Mucosa of descending colon (tissue), 3 donors: ENCODE results near the gene MRTFB. TPM values are rescaled to one million over a fixed set of nuclear protein-coding genes. Genes with fewer than 3 reads are reported as not detected.
A peak's percentile ranks its signal among the peaks of the same experiment; 100 is the strongest.

Source experiments
- ATAC-seq: fragments of 200-7000 bp; cut with Tn5 transposase; one replicate; pipeline ENCODE4 v1.9.1; 2020; ENCODE audit warnings: mild to moderate bottlenecking, moderate library complexity
- DNase-seq, 3 donors: peaks; one replicate each; pipeline ENCODE4 v3.0.0-alpha.2; 2020
- H3K36me3 ChIP-seq: fragments of 200-600 bp; one replicate; pipeline ENCODE4 v1.8.0; 2021; ENCODE audit warnings: low read depth, mild to moderate bottlenecking
- H3K4me1 ChIP-seq: fragments of 200-600 bp; one replicate; pipeline ENCODE4 v1.8.0; 2021; ENCODE audit warnings: low read depth, mild to moderate bottlenecking
- H3K4me3 ChIP-seq: fragments of 200-600 bp; one replicate; pipeline ENCODE4 v1.8.0; 2021; ENCODE audit warnings: mild to moderate bottlenecking
- H3K9me3 ChIP-seq: fragments of 200-600 bp; one replicate; pipeline ENCODE4 v1.8.0; 2021; ENCODE audit warnings: mild to moderate bottlenecking
- intact Hi-C, 2 donors: fragments of 100-400 bp; cut with DNase I in 1 of 2; cut with micrococcal nuclease in 1 of 2; formaldehyde crosslinking; loops; one replicate each; pipeline versions ENCODE4 v1.11.0 to v1.11.1; 2022; cut with DNase I, micrococcal nuclease
- total RNA-seq, 3 donors: library from RNA; stranded (reverse); fragmentation: NEBNext Ultra II Directional in 2 of 3; extraction: Animal tissue kit (Norgen Biotek cat#: 25700) in 2 of 3; gene quantifications; one replicate each; pipeline versions ENCODE4 v1.2.1 to v1.2.4, GENCODE V29; 2021 to 2023
- TF ChIP-seq, protein P1 (sequence below): fragments of 200-600 bp; IDR thresholded peaks from one replicate; pipeline ENCODE4 v1.8.0; 2022; ENCODE audit warnings: antibody characterized with exemption, mild to moderate bottlenecking
- donor health status: DM: no; HTN: no; CAD: no; lungs with moderate emphysema.
- donor health status: DM: no; HTN: no; CAD: no.
- donor health status: DM: no; HTN: yes; CAD: no.

Gene MRTFB
- total RNA-seq, 3 donors from 2014 or later: 40.0 to 49.9 (median 40.0) TPM

DNA sequence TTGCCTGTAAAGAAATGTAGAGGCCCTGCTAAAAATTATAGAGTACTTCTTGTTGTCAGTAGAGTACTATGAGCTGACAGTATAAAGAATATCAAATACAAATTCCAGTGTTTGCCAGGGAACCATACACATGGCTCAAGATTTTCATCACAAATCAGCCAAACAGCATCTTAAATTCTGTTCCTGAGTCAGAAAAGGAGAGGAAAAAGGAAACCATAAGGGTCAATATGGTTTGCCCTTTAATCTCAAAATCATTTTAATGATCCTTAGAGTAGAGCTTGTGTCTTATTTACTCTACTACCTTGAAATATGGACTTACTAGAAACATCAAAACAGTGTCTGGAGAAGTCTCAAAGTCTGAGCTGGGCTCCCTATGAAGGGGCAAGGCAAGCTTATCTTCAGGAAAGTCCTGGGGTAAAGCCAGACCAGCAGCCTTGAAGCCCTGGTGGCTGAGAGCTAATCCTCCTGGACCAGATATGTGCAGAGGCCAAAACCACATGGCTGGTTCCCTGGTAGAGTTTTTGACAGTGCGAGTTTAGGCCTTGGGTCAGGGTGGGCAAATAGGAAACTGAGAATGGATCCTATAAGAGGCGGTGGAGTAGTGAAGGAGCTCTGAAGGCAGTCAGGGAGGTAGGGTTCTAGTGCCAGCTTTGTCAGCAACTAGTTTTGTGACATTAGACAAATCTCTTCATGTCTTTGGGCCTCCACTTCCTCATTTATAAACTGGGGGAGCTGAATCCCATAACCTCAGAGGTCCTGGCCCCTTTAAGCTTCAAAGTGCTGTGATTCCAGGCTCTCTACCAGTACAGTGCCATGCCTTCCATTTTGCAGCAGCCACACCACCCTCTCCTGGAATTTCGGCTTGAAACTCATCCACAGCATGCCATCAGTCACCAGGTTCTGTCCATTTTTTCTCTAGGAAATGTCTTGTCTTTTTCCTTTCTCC is 38.9 kb downstream of the MRTFB start:
- DNase-seq: no peak
- intact Hi-C loops: no loop called here
- Histone ChIP-seq H3K4me3 (no peak overlapping the region), H3K4me1 (peaks cover 35% of the 10 kb centered on the region), H3K36me3 (no peaks in the 10 kb centered on the region), H3K9me3 (no peaks in the 10 kb centered on the region)
- no peak for ATAC-seq
- TF ChIP-seq, protein P1, sequence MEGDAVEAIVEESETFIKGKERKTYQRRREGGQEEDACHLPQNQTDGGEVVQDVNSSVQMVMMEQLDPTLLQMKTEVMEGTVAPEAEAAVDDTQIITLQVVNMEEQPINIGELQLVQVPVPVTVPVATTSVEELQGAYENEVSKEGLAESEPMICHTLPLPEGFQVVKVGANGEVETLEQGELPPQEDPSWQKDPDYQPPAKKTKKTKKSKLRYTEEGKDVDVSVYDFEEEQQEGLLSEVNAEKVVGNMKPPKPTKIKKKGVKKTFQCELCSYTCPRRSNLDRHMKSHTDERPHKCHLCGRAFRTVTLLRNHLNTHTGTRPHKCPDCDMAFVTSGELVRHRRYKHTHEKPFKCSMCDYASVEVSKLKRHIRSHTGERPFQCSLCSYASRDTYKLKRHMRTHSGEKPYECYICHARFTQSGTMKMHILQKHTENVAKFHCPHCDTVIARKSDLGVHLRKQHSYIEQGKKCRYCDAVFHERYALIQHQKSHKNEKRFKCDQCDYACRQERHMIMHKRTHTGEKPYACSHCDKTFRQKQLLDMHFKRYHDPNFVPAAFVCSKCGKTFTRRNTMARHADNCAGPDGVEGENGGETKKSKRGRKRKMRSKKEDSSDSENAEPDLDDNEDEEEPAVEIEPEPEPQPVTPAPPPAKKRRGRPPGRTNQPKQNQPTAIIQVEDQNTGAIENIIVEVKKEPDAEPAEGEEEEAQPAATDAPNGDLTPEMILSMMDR: no peak

DNA sequence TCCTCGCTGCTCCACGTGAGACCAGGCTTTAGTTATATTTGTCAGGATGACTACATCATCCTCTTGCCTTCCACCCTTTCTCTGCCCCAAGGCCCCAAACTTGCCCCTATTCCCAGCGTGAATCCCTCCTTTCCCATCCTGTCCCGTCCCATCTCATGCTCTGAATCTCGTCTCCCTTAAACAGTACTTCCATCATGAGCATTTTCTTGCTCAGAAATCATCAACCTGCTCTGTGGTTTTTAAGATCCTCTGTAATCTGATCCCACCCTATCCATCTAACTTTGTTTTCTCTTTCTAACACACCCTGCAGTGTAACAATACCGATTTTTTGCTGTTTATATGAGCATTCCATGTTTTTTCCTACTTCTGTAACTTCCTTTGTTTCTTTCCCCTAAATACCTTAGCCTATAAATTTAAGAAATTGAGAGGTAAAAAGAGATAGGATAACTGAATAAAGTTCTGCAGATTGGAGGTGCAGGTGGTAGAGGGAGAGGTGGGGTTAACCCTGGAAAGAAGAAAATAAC is 39.7 kb downstream of the MRTFB start:
- intact Hi-C loops: no loop called here
- Histone ChIP-seq H3K4me1 (peaks cover 33% of the 10 kb centered on the region), H3K4me3 (no peak overlapping the region), H3K9me3 (no peaks in the 10 kb centered on the region), H3K36me3 (no peaks in the 10 kb centered on the region)
- no peak for ATAC-seq
- TF ChIP-seq, protein P1: no peak
- DNase-seq: no peak

DNA sequence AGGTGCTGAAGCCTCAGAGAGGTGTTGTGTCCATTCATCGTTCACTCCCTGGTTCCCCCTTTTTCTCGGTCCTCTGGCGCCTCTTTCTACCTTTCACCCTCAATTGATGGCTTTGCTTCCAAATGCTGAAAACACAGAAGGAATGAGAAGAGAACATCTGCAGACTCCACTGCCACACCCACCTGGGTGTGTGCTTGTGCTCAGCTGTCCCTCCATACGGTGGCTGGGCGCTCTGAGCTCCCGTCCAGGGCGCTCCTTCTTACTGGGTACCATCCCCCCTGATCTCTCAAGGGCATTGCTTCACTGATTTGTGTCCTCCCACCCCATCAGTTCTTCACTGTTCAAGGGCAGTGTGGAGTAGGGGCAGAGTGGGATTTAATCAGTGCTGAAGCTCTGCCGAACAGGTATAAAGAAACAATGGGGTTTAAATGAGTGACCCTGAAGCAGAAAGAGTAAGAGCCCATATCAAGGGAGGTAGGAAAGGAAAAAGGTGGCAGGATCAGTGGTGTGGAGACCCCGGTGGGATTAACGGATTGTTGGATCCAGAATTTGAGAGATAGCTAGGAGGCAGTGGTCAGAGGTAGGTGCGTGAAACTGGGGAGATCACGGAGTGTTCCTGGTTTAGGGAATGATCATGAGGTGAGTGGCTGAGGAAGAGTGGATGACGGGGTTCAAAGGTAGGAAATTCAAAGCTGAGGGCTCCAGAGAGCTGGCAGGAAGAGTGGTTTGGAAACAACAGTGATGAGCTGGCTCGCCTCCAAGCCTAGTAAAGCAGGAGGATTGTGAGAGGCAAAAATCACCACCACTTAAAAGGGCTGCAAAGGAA is 40.8 kb downstream of the MRTFB start:
- DNase-seq (peak; percentile 61 to 66 (median 62)), ATAC-seq (peak; percentile 86)
- Histone ChIP-seq H3K9me3 (no peaks in the 10 kb centered on the region), H3K36me3 (no peaks in the 10 kb centered on the region), H3K4me1 (peaks cover 28% of the 10 kb centered on the region), H3K4me3 (no peak overlapping the region)
- intact Hi-C loops: no loop called here
- TF ChIP-seq, protein P1: no peak

DNA sequence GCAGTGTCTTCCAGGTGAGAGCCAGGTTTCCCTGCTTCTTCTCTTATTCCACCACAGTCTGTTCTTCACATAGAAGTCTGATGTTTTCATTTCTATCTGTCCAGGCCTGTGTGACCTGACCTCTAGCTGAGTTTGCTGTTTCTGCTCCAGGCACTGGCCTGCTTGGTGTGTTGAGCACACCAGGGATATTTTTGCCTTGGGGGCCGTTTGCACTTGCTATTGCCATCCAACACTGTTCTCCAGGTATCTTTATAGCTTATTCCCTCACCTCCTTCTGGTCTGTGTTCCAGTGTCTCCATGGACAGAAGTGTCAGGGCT is 41.4 kb downstream of the MRTFB start:
- peaks cover 28% of the 10 kb centered on the region for H3K4me1 ChIP-seq
- no peak for DNase-seq
- ATAC-seq: no peak
- TF ChIP-seq, protein P1: no peak
- H3K4me3 ChIP-seq: no peak overlapping the region
- no peaks in the 10 kb centered on the region for H3K9me3 ChIP-seq
- H3K36me3 ChIP-seq: no peaks in the 10 kb centered on the region
- intact Hi-C loops: no loop called here

DNA sequence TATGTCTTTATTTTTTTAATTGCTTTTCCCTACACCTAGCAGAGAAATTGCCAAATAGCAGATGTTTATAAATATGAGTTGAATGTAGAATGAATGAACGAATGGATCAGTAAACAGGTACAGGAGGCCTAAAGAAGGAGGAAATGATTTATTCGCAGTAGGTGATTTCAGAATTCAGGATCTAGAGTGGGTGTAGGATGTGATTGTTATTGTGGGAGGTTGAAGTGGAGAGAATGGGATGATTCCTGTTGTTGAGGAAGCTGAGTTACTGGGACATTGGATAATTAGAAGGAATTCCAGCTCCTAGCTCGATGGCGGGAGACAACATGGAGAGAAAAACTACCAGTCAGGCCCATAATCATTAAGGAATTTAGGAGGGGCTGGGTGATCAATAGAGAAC is 42.2 kb downstream of the MRTFB start:
- no peak for ATAC-seq
- no peaks in the 10 kb centered on the region for H3K36me3 ChIP-seq
- no peaks in the 10 kb centered on the region for H3K9me3 ChIP-seq
- intact Hi-C loops: no loop called here
- peaks cover 28% of the 10 kb centered on the region for H3K4me1 ChIP-seq
- H3K4me3 ChIP-seq: no peak overlapping the region
- TF ChIP-seq, protein P1: no peak
- no peak for DNase-seq
